Uterus (tissue), 2 donors: Measurements from ENCODE around the gene PFDN2.

Experiments used
- POLR2A ChIP-seq, 2 donors: fragments of 450-650 bp; IDR thresholded peaks; one replicate each; pipeline ENCODE4 v1.6.1; 2016; ENCODE audit warnings: antibody characterized with exemption in 2 of 2, mild to moderate bottlenecking in 1 of 2, moderate library complexity in 1 of 2
- TF ChIP-seq, protein P1 (sequence below), 4 experiments: fragments of 200-600 bp in 2 of 4; fragments of 450-650 bp in 2 of 4; sonication (generic) in 2 of 4; IDR thresholded peaks; one replicate each; pipeline ENCODE4 v1.5.1; 2016 to 2019; ENCODE audit warnings: antibody characterized with exemption in 4 of 4, mild to moderate bottlenecking in 2 of 4, moderate library complexity in 1 of 4

DNA sequence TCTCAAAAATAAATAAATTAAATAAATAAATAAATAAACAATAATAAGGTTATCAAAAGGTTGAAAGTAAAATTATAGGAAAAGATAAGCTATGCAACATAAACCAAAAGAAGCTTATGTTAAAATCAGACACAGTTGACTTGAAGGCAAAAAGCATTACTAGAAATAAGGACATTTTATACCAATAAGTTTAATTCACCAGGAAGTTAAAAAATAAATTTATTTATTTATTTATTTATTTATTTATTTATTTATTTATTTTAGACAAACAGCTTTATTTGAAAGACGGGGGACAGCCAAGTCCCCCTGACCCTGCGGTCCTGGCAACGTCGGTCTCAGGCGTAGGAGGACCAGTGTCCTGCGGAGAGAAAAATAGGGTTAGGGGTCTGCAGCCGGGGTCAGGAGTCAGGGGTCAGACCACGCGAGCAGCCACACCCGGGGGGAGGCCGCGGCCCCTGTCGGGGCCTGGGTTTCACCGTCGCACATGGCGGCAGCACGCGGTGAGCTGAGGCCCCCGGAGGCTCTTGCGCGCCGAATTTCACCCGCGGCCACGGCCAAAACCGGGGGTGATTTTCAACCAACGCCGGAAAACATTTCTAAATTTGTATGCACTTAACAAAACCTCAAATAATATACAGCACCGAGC, 23.0 kb upstream of the PFDN2 start:
- TF ChIP-seq, protein P1, sequence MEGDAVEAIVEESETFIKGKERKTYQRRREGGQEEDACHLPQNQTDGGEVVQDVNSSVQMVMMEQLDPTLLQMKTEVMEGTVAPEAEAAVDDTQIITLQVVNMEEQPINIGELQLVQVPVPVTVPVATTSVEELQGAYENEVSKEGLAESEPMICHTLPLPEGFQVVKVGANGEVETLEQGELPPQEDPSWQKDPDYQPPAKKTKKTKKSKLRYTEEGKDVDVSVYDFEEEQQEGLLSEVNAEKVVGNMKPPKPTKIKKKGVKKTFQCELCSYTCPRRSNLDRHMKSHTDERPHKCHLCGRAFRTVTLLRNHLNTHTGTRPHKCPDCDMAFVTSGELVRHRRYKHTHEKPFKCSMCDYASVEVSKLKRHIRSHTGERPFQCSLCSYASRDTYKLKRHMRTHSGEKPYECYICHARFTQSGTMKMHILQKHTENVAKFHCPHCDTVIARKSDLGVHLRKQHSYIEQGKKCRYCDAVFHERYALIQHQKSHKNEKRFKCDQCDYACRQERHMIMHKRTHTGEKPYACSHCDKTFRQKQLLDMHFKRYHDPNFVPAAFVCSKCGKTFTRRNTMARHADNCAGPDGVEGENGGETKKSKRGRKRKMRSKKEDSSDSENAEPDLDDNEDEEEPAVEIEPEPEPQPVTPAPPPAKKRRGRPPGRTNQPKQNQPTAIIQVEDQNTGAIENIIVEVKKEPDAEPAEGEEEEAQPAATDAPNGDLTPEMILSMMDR (IDR thresholded peaks at IDR 0.05): no peak
- no peak for TF ChIP-seq POLR2A (IDR thresholded peaks at IDR 0.05)
